ENCODE data around the gene MRPL57.
"Not testable (repeated sequence)": the region's sequence is repeated elsewhere in the genome, so short reads cannot be mapped to it uniquely, and the experiment has no call there.

MRPL57 gene

GRCh38 chr13:21197606-21198225 is 21.3 kb downstream of the MRPL57 start:
- DNase-seq, result not testable (repeated sequence)

GRCh38 chr13:21198391-21198790 is 21.9 kb downstream of the MRPL57 start:
- DNase-seq, result not testable (repeated sequence)

GRCh38 chr13:21201456-21202190 is 25.2 kb downstream of the MRPL57 start:
- DNase-seq, result not testable (repeated sequence)

GRCh38 chr13:21202767-21203531 is 26.5 kb downstream of the MRPL57 start:
- DNase-seq, result no peak

GRCh38 chr13:21208652-21209154 is 32.2 kb downstream of the MRPL57 start:
- no peak for DNase-seq

GRCh38 chr13:21212138-21212775 is 35.8 kb downstream of the MRPL57 start:
- DNase-seq, result no peak

- DNase-seq, result not testable (repeated sequence)
Measured at GRCh38 chr13:21215419-21215818, 39.0 kb downstream of the MRPL57 start.

GRCh38 chr13:21216332-21216731 is 39.9 kb downstream of the MRPL57 start:
- no peak for DNase-seq

- no peak for DNase-seq
Measured at GRCh38 chr13:21218351-21219035, 42.0 kb downstream of the MRPL57 start.

- DNase-seq, result no peak
Measured at GRCh38 chr13:21219036-21219381, 42.6 kb downstream of the MRPL57 start.

- not testable (repeated sequence) for DNase-seq
Measured at GRCh38 chr13:21219716-21220115, 43.3 kb downstream of the MRPL57 start.

- no peak for DNase-seq
Measured at GRCh38 chr13:21221268-21221667, 44.8 kb downstream of the MRPL57 start.

- no peak for DNase-seq
Measured at GRCh38 chr13:21225082-21225481, 48.6 kb downstream of the MRPL57 start.

GRCh38 chr13:21225841-21226581 is 49.6 kb downstream of the MRPL57 start:
- DNase-seq, result no peak

- DNase-seq, result no peak
Measured at GRCh38 chr13:21227917-21228316, 51.5 kb downstream of the MRPL57 start.
